Neural progenitor cell (in vitro differentiated cells): Measurements from ENCODE around the gene TGFBR2. TPM values are rescaled to one million over a fixed set of nuclear protein-coding genes. Genes with fewer than 3 reads are reported as not detected.
"Not testable (repeated sequence)": the region's sequence is repeated elsewhere in the genome, so short reads cannot be mapped to it uniquely, and the experiment has no call there.

Experiments
- DNase-seq: peaks from one replicate; pipeline ENCODE4 v3.0.0-alpha.2; 2016; ENCODE audit warnings: low spot score
- H2AFZ ChIP-seq: fragments of 200-600 bp; sonication (generic); replicated peaks from 2 replicates; pipeline ENCODE4 v1.6.1; 2016; ENCODE audit warnings: antibody characterized with exemption
- H3F3A ChIP-seq: fragments of 200-600 bp; sonication (generic); 2 replicates; pipeline ENCODE4 v1.6.1; 2016; ENCODE audit warnings: antibody characterized with exemption, low read depth
- H3K27ac ChIP-seq: fragments of 200-600 bp; sonication (generic); 2 replicates; pipeline ENCODE4 v1.5.1; 2016; ENCODE audit warnings: mild to moderate bottlenecking
- H3K27me3 ChIP-seq: fragments of 200-600 bp; sonication (generic); 2 replicates; pipeline ENCODE4 v1.6.1; 2016; ENCODE audit warnings: mild to moderate bottlenecking, moderate library complexity
- H3K36me3 ChIP-seq: fragments of 200-600 bp; sonication (generic); 2 replicates; pipeline ENCODE4 v1.5.1; 2016
- H3K4me1 ChIP-seq: fragments of 200-600 bp; sonication (generic); 2 replicates; pipeline ENCODE4 v1.6.1; 2016; ENCODE audit warnings: mixed run types
- H3K4me2 ChIP-seq: fragments of 200-600 bp; sonication (generic); 2 replicates; pipeline ENCODE4 v1.6.1; 2016
- H3K4me3 ChIP-seq: fragments of 200-600 bp; sonication (generic); 2 replicates; pipeline ENCODE4 v1.5.1; 2016
- H3K79me2 ChIP-seq: fragments of 200-600 bp; sonication (generic); 2 replicates; pipeline ENCODE4 v1.6.1; 2016; ENCODE audit warnings: low read depth
- H3K9ac ChIP-seq: fragments of 200-600 bp; sonication (generic); 2 replicates; pipeline ENCODE4 v1.6.1; 2016
- H3K9me3 ChIP-seq: fragments of 200-600 bp; sonication (generic); 2 replicates; pipeline ENCODE4 v1.5.1; 2016; ENCODE audit warnings: low read depth
- H4K20me1 ChIP-seq: fragments of 200-600 bp; sonication (generic); 2 replicates; pipeline ENCODE4 v1.6.1; 2016; ENCODE audit warnings: low read depth
- H3K27ac Mint-ChIP-seq: 3 replicates; pipeline ENCODE4 v1.8.0; 2021; ENCODE audit warnings: mixed read lengths
- H3K27me3 Mint-ChIP-seq: 2 replicates; pipeline ENCODE4 v1.8.0; 2022; ENCODE audit warnings: low read depth, mild to moderate bottlenecking, inconsistent platforms, moderate library complexity, mixed read lengths; ENCODE audit not compliant: insufficient read depth
- H3K36me3 Mint-ChIP-seq: 3 replicates; pipeline ENCODE4 v1.8.0; 2021; ENCODE audit warnings: mixed read lengths
- H3K4me1 Mint-ChIP-seq: 3 replicates; pipeline ENCODE4 v1.8.0; 2021; ENCODE audit warnings: mixed read lengths
- H3K4me3 Mint-ChIP-seq: 3 replicates; pipeline ENCODE4 v1.8.0; 2021; ENCODE audit warnings: mild to moderate bottlenecking, moderate library complexity, mixed read lengths
- H3K9me3 Mint-ChIP-seq: 3 replicates; pipeline ENCODE4 v1.8.0; 2020; ENCODE audit warnings: mixed read lengths
- CTCF ChIP-seq: fragments of 200-600 bp; sonication (generic); IDR thresholded peaks from 2 replicates; pipeline ENCODE4 v1.5.1; 2017; ENCODE audit warnings: antibody characterized with exemption, mild to moderate bottlenecking
- EZH2 ChIP-seq: fragments of 200-600 bp; sonication (generic); IDR thresholded peaks from 2 replicates; pipeline ENCODE4 v1.6.1; 2017; ENCODE audit warnings: antibody characterized with exemption, mild to moderate bottlenecking, moderate library complexity
- EZH2phosphoT487 ChIP-seq: fragments of 200-600 bp; sonication (generic); IDR thresholded peaks from 2 replicates; pipeline ENCODE4 v1.6.1; 2017; ENCODE audit warnings: antibody characterized with exemption
- total RNA-seq: library from RNA; depleted of rRNA; stranded (reverse); fragments of >200 nt; gene quantifications from 2 replicates; pipeline ENCODE4 v1.2.3, GENCODE V29; 2015; ENCODE audit warnings: low replicate concordance

TGFBR2 gene
- total RNA-seq, 1 donor from 2014 or later = 7.3 TPM

- Mint-ChIP-seq H3K36me3 (peaks cover 25% of the 10 kb centered on the region), H3K9me3 (peaks cover 2% of the 10 kb centered on the region), H3K4me1 (peaks cover 12% of the 10 kb centered on the region), H3K27me3 (no peaks in the 10 kb centered on the region), H3K27ac (no peak overlapping the region), H3K4me3 (no peak overlapping the region)
- H3F3A ChIP-seq = peaks cover 10% of the 10 kb centered on the region
- H3K4me3 ChIP-seq = no peak overlapping the region
- H3K27me3 ChIP-seq = no peaks in the 10 kb centered on the region
- no peak overlapping the region for H3K27ac ChIP-seq
- TF ChIP-seq EZH2 = no peak
- no peak for TF ChIP-seq CTCF
- TF ChIP-seq EZH2phosphoT487 = no peak
- DNase-seq = no peak
- no peaks in the 10 kb centered on the region for H3K9me3 ChIP-seq
- H3K79me2 ChIP-seq = peaks cover 17% of the 10 kb centered on the region
- H4K20me1 ChIP-seq = no peaks in the 10 kb centered on the region
- peaks cover 13% of the 10 kb centered on the region for H3K4me1 ChIP-seq
- H2AFZ ChIP-seq = no peak overlapping the region
- no peak overlapping the region for H3K9ac ChIP-seq
- no peak overlapping the region for H3K4me2 ChIP-seq
- no peaks in the 10 kb centered on the region for H3K36me3 ChIP-seq
Measured at GRCh38 chr3:30623351-30623750, 16.9 kb downstream of the TGFBR2 start.

- H3K27me3 Mint-ChIP-seq, H3K27me3 ChIP-seq, H3K4me3 Mint-ChIP-seq, H3K9me3 ChIP-seq, DNase-seq, H3K27ac Mint-ChIP-seq, H2AFZ ChIP-seq, H3K4me2 ChIP-seq, H4K20me1 ChIP-seq, H3K9ac ChIP-seq, H3K79me2 ChIP-seq, H3K36me3 ChIP-seq, H3K27ac ChIP-seq, H3K9me3 Mint-ChIP-seq, H3K4me3 ChIP-seq: not testable (repeated sequence)
- H3K4me1 Mint-ChIP-seq = peaks cover 22% of the 10 kb centered on the region
- peaks cover 21% of the 10 kb centered on the region for H3F3A ChIP-seq
- peaks cover 21% of the 10 kb centered on the region for H3K4me1 ChIP-seq
- H3K36me3 Mint-ChIP-seq = peaks cover 18% of the 10 kb centered on the region
Measured at GRCh38 chr3:30624480-30624879, 18.1 kb downstream of the TGFBR2 start.

- H3K27me3 ChIP-seq = no peaks in the 10 kb centered on the region
- H3K27ac Mint-ChIP-seq = no peak overlapping the region
Measured at GRCh38 chr3:30625541-30626438, 19.4 kb downstream of the TGFBR2 start.

More at GRCh38 chr3:30625541-30626438, 19.4 kb downstream of the TGFBR2 start:
- no peak for DNase-seq
- TF ChIP-seq EZH2phosphoT487 (no peak), EZH2 (no peak), CTCF (no peak)
- Mint-ChIP-seq H3K9me3 (peaks cover 4% of the 10 kb centered on the region), H3K4me1 (peaks cover 22% of the 10 kb centered on the region), H3K36me3 (peaks cover 22% of the 10 kb centered on the region), H3K4me3 (no peak overlapping the region), H3K27me3 (peaks cover 4% of the 10 kb centered on the region)
- Histone ChIP-seq H3K36me3 (no peaks in the 10 kb centered on the region), H3F3A (peaks cover 24% of the 10 kb centered on the region), H3K9ac (no peak overlapping the region), H3K79me2 (peaks cover 7% of the 10 kb centered on the region), H3K4me1 (peaks cover 26% of the 10 kb centered on the region), H3K27ac (no peak overlapping the region), H2AFZ (no peak overlapping the region), H4K20me1 (no peaks in the 10 kb centered on the region), H3K4me2 (no peak overlapping the region), H3K4me3 (no peak overlapping the region), H3K9me3 (no peaks in the 10 kb centered on the region)
